ENCODE results near the gene CPLX1.

CPLX1 gene

DNA sequence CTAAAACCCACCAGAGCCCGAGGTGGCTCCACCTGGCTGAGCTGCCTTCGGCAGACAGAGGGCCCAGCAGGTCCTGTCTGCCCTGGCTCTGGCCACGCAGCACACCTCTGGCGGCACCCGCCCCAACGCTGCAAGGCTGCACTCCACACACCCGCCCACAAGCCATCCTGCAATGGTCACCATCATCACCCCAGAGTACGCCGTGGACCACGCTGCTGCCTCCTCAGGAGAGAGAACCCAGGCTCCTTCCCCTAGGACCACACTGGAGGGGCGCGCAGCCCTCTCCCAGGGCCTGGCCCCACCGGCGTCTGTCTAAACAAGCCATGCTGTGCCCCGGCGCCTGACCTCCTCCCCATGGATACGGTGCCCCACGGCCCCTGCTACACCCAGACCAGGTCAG lies 39.6 kb upstream of the CPLX1 start:
- TF ChIP-seq NFIC (IDR thresholded peaks at IDR 0.05) (no peak), TAF1 (IDR thresholded peaks at IDR 0.05; ENCODE audit: low read depth) (no peak)
- TF ChIP-seq, protein P1, sequence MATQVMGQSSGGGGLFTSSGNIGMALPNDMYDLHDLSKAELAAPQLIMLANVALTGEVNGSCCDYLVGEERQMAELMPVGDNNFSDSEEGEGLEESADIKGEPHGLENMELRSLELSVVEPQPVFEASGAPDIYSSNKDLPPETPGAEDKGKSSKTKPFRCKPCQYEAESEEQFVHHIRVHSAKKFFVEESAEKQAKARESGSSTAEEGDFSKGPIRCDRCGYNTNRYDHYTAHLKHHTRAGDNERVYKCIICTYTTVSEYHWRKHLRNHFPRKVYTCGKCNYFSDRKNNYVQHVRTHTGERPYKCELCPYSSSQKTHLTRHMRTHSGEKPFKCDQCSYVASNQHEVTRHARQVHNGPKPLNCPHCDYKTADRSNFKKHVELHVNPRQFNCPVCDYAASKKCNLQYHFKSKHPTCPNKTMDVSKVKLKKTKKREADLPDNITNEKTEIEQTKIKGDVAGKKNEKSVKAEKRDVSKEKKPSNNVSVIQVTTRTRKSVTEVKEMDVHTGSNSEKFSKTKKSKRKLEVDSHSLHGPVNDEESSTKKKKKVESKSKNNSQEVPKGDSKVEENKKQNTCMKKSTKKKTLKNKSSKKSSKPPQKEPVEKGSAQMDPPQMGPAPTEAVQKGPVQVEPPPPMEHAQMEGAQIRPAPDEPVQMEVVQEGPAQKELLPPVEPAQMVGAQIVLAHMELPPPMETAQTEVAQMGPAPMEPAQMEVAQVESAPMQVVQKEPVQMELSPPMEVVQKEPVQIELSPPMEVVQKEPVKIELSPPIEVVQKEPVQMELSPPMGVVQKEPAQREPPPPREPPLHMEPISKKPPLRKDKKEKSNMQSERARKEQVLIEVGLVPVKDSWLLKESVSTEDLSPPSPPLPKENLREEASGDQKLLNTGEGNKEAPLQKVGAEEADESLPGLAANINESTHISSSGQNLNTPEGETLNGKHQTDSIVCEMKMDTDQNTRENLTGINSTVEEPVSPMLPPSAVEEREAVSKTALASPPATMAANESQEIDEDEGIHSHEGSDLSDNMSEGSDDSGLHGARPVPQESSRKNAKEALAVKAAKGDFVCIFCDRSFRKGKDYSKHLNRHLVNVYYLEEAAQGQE (IDR thresholded peaks at IDR 0.05; ENCODE audit: low read depth): no peak
- TF ChIP-seq, protein P2, sequence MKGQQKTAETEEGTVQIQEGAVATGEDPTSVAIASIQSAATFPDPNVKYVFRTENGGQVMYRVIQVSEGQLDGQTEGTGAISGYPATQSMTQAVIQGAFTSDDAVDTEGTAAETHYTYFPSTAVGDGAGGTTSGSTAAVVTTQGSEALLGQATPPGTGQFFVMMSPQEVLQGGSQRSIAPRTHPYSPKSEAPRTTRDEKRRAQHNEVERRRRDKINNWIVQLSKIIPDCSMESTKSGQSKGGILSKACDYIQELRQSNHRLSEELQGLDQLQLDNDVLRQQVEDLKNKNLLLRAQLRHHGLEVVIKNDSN (IDR thresholded peaks at IDR 0.05): no peak

DNA sequence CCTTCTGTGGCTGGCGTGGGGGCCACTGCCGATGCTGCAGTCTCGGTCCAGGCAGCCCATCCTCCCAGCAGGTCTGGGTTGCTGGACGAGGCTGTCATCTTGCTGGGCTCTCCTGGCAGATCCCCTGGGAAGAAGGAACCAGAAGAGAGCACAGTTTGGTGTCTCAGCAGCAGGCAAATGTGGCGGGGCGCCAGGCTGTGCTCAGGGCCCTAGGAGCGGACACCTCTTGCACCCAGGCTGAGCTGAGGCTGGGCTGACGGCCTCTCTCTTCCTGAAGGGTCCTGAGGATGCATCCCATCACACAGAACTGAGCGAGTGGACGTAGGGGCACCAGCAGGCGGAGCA lies 39.2 kb upstream of the CPLX1 start:
- TF ChIP-seq TAF1 (IDR thresholded peaks at IDR 0.05; ENCODE audit: low read depth) (no peak), RAD21 (IDR thresholded peaks at IDR 0.05; ENCODE audit: low read depth) (no peak), EGR1 (IDR thresholded peaks at IDR 0.05) (no peak)
- TF ChIP-seq, protein P3, sequence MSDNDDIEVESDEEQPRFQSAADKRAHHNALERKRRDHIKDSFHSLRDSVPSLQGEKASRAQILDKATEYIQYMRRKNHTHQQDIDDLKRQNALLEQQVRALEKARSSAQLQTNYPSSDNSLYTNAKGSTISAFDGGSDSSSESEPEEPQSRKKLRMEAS (IDR thresholded peaks at IDR 0.05): no peak
- TF ChIP-seq, protein P1 (IDR thresholded peaks at IDR 0.05; ENCODE audit: low read depth): no peak

DNA sequence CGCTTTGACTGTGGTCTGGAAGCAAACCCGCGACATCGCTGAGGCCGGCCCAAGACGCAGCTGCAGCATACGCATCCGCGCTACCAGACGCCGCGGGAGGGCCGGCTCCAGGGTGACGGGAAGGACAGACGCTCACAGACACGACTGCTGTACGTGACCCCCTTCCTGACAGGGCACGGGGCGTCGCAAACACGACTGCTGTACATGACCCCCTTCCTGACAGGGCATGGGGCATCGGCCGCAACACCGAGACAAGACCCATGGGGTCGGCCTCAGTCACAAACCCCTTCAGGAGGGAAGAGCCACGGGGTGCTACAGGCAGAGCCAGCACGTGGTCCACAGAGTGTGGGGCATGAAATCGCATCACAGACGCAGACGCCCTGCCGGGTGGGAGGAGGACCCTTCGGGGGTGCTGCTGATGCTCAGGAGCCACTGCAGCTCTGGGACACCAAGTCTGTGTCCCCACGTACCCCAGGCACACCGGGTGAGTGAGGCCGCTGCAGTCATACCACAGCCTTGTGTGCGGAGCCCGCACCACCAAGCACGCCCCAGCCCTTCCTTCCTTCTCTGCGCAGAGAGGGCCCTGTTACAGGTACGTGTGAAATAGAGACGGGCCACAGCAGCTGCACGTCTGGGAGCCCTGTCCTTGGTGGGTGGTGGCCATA lies 38.7 kb upstream of the CPLX1 start:
- no peak for TF ChIP-seq EP300 (IDR thresholded peaks at IDR 0.05; ENCODE audit: borderline replicate concordance)
- no peak for TF ChIP-seq FOXM1 (IDR thresholded peaks at IDR 0.05; ENCODE audit: borderline replicate concordance, low read depth)
- TF ChIP-seq, protein P2 (IDR thresholded peaks at IDR 0.05): no peak
- no peak for TF ChIP-seq RAD21 (IDR thresholded peaks at IDR 0.05; ENCODE audit: low read depth)
- TF ChIP-seq, protein P3 (IDR thresholded peaks at IDR 0.05): no peak
- no peak for TF ChIP-seq TCF12 (IDR thresholded peaks at IDR 0.05; ENCODE audit: low read depth)
- TF ChIP-seq EGR1 (IDR thresholded peaks at IDR 0.05): no peak
- TF ChIP-seq CREB1 (IDR thresholded peaks at IDR 0.05; ENCODE audit: low read depth): no peak

DNA sequence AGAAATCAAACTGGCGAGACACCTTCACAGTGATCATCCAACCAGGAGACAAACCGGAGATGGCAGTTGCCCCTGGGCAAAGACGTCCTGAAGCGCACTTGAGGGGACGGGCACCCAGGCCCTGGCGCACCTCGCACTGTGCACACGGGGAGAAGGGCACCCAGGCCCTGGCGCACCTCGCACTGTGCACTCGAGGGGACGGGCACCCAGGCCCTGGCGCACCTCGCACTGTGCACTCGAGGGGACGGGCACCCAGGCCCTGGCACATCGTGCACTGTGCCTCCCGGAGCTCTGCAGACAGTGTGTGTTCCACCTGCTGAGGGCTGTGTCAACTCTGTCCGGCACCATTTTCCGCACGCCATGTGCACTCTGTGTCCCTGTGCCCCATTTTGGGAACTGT lies 34.6 kb upstream of the CPLX1 start:
- no peak for TF ChIP-seq CREB1 (IDR thresholded peaks at IDR 0.05; ENCODE audit: low read depth)
- no peak for TF ChIP-seq ZBTB7A (IDR thresholded peaks at IDR 0.05; ENCODE audit: low read depth)
- TF ChIP-seq, protein P3 (IDR thresholded peaks at IDR 0.05): no peak
- no peak for TF ChIP-seq TEAD4 (IDR thresholded peaks at IDR 0.05)

DNA sequence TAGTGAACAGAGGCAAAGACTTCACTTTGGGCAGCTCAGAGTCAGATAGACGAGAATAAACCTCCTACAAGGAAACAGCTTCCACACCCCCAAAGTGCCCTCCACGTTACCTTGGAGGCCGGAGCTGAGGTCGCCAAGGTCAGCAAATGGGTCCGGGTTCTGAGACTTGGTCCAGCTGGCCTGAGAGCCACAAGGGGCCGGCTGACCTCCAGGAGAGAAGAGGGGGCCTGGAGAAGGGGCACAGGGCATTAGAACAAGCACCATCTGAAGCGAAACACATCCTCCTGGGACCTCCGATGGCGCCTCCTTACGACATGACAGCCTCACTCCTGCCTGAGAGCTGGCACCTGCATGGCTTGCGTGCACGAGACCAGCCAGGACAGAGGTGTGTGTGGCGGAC lies 33.6 kb upstream of the CPLX1 start:
- TF ChIP-seq, protein P2 (IDR thresholded peaks at IDR 0.05): no peak
- TF ChIP-seq TCF12 (IDR thresholded peaks at IDR 0.05; ENCODE audit: low read depth) (no peak), CREB1 (IDR thresholded peaks at IDR 0.05; ENCODE audit: low read depth) (no peak), RAD21 (IDR thresholded peaks at IDR 0.05; ENCODE audit: low read depth) (no peak), TEAD4 (IDR thresholded peaks at IDR 0.05) (no peak), NFIC (IDR thresholded peaks at IDR 0.05) (no peak)
- TF ChIP-seq, protein P3 (IDR thresholded peaks at IDR 0.05): no peak

DNA sequence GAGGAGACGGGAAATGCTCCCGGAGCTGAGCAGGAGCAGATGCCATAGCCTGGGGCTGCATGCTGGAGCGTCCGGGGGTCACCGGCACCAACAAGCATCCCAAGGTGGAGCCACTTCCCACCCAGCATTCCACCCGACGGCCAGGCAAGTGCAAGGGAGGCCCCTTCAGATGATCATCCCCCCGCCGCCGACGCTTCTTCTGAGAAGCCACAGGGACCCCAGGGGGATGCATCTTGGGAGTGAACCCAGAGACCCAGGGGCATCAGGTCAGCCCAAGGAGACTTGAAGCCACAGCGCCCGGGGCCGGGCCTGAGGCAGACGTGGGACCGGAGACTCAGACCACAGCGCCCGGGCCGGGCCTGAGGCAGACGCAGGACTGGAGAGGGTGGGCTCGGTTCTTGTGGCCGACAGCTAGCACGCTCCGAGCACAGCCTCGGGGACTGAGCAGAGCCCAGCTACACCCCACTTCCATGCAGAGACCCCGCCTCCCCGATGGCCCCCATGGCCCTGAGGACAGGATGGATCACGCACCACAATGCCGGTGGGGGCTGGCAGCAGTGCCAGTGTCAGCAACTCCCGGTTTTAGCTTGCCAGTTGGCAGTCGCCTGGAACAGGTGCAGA lies 33.0 kb upstream of the CPLX1 start:
- TF ChIP-seq CEBPB (IDR thresholded peaks at IDR 0.05) (no peak), TCF12 (IDR thresholded peaks at IDR 0.05; ENCODE audit: low read depth) (no peak), ZBTB7A (IDR thresholded peaks at IDR 0.05; ENCODE audit: low read depth) (no peak), YY1 (IDR thresholded peaks at IDR 0.05; ENCODE audit: low read depth) (no peak), FOXM1 (IDR thresholded peaks at IDR 0.05; ENCODE audit: borderline replicate concordance, low read depth) (no peak), CREB1 (IDR thresholded peaks at IDR 0.05; ENCODE audit: low read depth) (no peak)
- TF ChIP-seq, protein P3 (IDR thresholded peaks at IDR 0.05): no peak
- TF ChIP-seq, protein P1 (IDR thresholded peaks at IDR 0.05; ENCODE audit: low read depth): no peak

Measured in Ishikawa (cell line).